HEK293T (cell line): ENCODE measurements around the gene TBX20.
"Not testable (repeated sequence)": the region's sequence is repeated elsewhere in the genome, so short reads cannot be mapped to it uniquely, and the experiment has no call there.

Experiments
- CTCF ChIA-PET: fragments of 350-600 bp; formaldehyde crosslinking; extraction: SDS; loops from one replicate; lab custom pipeline; 2021; ENCODE audit warnings: antibody characterized with exemption, inconsistent platforms; lab: Yijun Ruan, JAX
- POLR2A ChIA-PET: fragments of 350-600 bp; formaldehyde crosslinking; extraction: SDS; loops from one replicate; lab custom pipeline; 2020; ENCODE audit warnings: antibody characterized with exemption, inconsistent platforms; lab: Yijun Ruan, JAX
- DNase-seq: peaks from one replicate; pipeline ENCODE4 v3.0.0; 2012; ENCODE audit warnings: mixed read lengths; ENCODE audit errors: extremely low spot score
- ARNT ChIP-seq: fragments of 450-650 bp; IDR thresholded peaks from 2 replicates; pipeline ENCODE4 v1.6.1; 2017; ENCODE audit warnings: mild to moderate bottlenecking
- BHLHE40 ChIP-seq: fragments of 450-650 bp; IDR thresholded peaks from 2 replicates; pipeline ENCODE4 v1.6.1; 2016; ENCODE audit warnings: mild to moderate bottlenecking, moderate library complexity, borderline replicate concordance
- CTBP1 ChIP-seq: fragments of 450-650 bp; IDR thresholded peaks from 2 replicates; pipeline ENCODE4 v1.6.1; 2016; ENCODE audit warnings: borderline replicate concordance
- ELF4 ChIP-seq: fragments of 450-650 bp; IDR thresholded peaks from 2 replicates; pipeline ENCODE4 v1.6.1; 2017; ENCODE audit warnings: antibody characterized with exemption
- FOXA1 ChIP-seq: fragments of 450-650 bp; IDR thresholded peaks from 2 replicates; pipeline ENCODE4 v1.6.1; 2016; ENCODE audit warnings: mild to moderate bottlenecking
- FOXK2 ChIP-seq: fragments of 450-650 bp; IDR thresholded peaks from 2 replicates; pipeline ENCODE4 v1.6.1; 2016; ENCODE audit warnings: mild to moderate bottlenecking
- FOXM1 ChIP-seq: fragments of 450-650 bp; IDR thresholded peaks from 2 replicates; pipeline ENCODE4 v1.6.1; 2017; ENCODE audit warnings: mild to moderate bottlenecking, borderline replicate concordance
- HDGF ChIP-seq: fragments of 450-650 bp; IDR thresholded peaks from 2 replicates; pipeline ENCODE4 v1.6.1; 2017; ENCODE audit warnings: antibody characterized with exemption, borderline replicate concordance
- L3MBTL2 ChIP-seq: fragments of 450-650 bp; conservative IDR thresholded peaks from 2 replicates; pipeline ENCODE4 v1.6.1; 2016; ENCODE audit warnings: mild to moderate bottlenecking
- LEF1 ChIP-seq: fragments of 450-650 bp; IDR thresholded peaks from 2 replicates; pipeline ENCODE4 v1.6.1; 2017; ENCODE audit warnings: mild to moderate bottlenecking, borderline replicate concordance
- NFRKB ChIP-seq: fragments of 450-650 bp; IDR thresholded peaks from 2 replicates; pipeline ENCODE4 v1.6.1; 2016; ENCODE audit warnings: mild to moderate bottlenecking, moderate library complexity
- PKNOX1 ChIP-seq: fragments of 450-650 bp; IDR thresholded peaks from 2 replicates; pipeline ENCODE4 v1.6.1; 2016
- SP1 ChIP-seq: fragments of 450-650 bp; IDR thresholded peaks from 2 replicates; pipeline ENCODE4 v1.6.1; 2017
- SUZ12 ChIP-seq: fragments of 450-650 bp; IDR thresholded peaks from 2 replicates; pipeline ENCODE4 v1.6.1; 2016; ENCODE audit warnings: mild to moderate bottlenecking
- TARDBP ChIP-seq: fragments of 450-650 bp; IDR thresholded peaks from 2 replicates; pipeline ENCODE4 v1.6.1; 2016
- ZNF384 ChIP-seq: fragments of 450-650 bp; IDR thresholded peaks from 2 replicates; pipeline ENCODE4 v1.6.1; 2016

Gene TBX20

GRCh38 chr7:35202353-35202752 lies 51.5 kb downstream of the TBX20 start:
- CTCF ChIA-PET, result not testable (repeated sequence)

GRCh38 chr7:35200170-35200569 lies 53.7 kb downstream of the TBX20 start:
- POLR2A ChIA-PET, CTCF ChIA-PET, DNase-seq: not testable (repeated sequence)

More at GRCh38 chr7:35202353-35202752, 51.5 kb downstream of the TBX20 start:
- DNase-seq, POLR2A ChIA-PET: not testable (repeated sequence)

GRCh38 chr7:35198370-35199140 lies 55.3 kb downstream of the TBX20 start:
- DNase-seq, POLR2A ChIA-PET, CTCF ChIA-PET: not testable (repeated sequence)

GRCh38 chr7:35191571-35191970 lies 62.3 kb downstream of the TBX20 start:
- POLR2A ChIA-PET, DNase-seq: not testable (repeated sequence)
- CTCF ChIA-PET, result interaction anchor here (0.6 kb wide), 1 partner anchor 233 kb away, joined by 7 read pairs; no protein-coding TSS in a partner anchor

GRCh38 chr7:35190146-35190773 lies 63.6 kb downstream of the TBX20 start:
- POLR2A ChIA-PET, DNase-seq, CTCF ChIA-PET: not testable (repeated sequence)

- CTCF ChIA-PET, DNase-seq, POLR2A ChIA-PET: not testable (repeated sequence)
These were observed 67.1 kb downstream of the TBX20 start for GRCh38 chr7:35186751-35187150.

GRCh38 chr7:35185908-35186731 lies 67.8 kb downstream of the TBX20 start:
- no peak for DNase-seq
- no peak for TF ChIP-seq FOXM1
- TF ChIP-seq SUZ12, result no peak
- no peak for TF ChIP-seq ARNT
- no peak for TF ChIP-seq ELF4
- TF ChIP-seq HDGF, result no peak
- no peak for TF ChIP-seq NFRKB
- TF ChIP-seq LEF1, result no peak
- no peak for TF ChIP-seq FOXA1
- no peak for TF ChIP-seq BHLHE40
- TF ChIP-seq PKNOX1, result no peak
- no peak for TF ChIP-seq SP1
- TF ChIP-seq L3MBTL2, result no peak
- TF ChIP-seq FOXK2, result no peak
- no peak for TF ChIP-seq ZNF384
- no peak for TF ChIP-seq TARDBP
- no peak for TF ChIP-seq CTBP1
- ChIA-PET CTCF (no interaction called here), POLR2A (no interaction called here)

- CTCF ChIA-PET, DNase-seq, POLR2A ChIA-PET: not testable (repeated sequence)
These were observed 68.4 kb downstream of the TBX20 start for GRCh38 chr7:35185578-35185907.

GRCh38 chr7:35184961-35185360 lies 68.9 kb downstream of the TBX20 start:
- POLR2A ChIA-PET, CTCF ChIA-PET, DNase-seq: not testable (repeated sequence)

- not testable (repeated sequence) for DNase-seq
- POLR2A ChIA-PET, result interaction anchor here (0.7 kb wide), 1 partner anchor 164 kb away, joined by 3 read pairs; no protein-coding TSS in a partner anchor
- CTCF ChIA-PET, result interaction anchor here (0.7 kb wide), 1 partner anchor 336 kb away, joined by 5 read pairs; no protein-coding TSS in a partner anchor
These were observed 69.9 kb downstream of the TBX20 start for GRCh38 chr7:35183873-35184503.

GRCh38 chr7:35180665-35181064 lies 73.2 kb downstream of the TBX20 start:
- DNase-seq, CTCF ChIA-PET, POLR2A ChIA-PET: not testable (repeated sequence)

GRCh38 chr7:35173176-35173575 lies 80.7 kb downstream of the TBX20 start:
- CTCF ChIA-PET, DNase-seq, POLR2A ChIA-PET: not testable (repeated sequence)

GRCh38 chr7:35172131-35172530 lies 81.8 kb downstream of the TBX20 start:
- CTCF ChIA-PET, DNase-seq, POLR2A ChIA-PET: not testable (repeated sequence)

GRCh38 chr7:35167658-35168057 lies 86.2 kb downstream of the TBX20 start:
- CTCF ChIA-PET, DNase-seq: not testable (repeated sequence)

More at GRCh38 chr7:35167658-35168057, 86.2 kb downstream of the TBX20 start:
- POLR2A ChIA-PET, result not testable (repeated sequence)
